SK-N-SH (cell line): Measurements from ENCODE around the gene MAGEA4.

ENCODE experiments used
- EP300 ChIP-seq, 2 experiments: IDR thresholded peaks; 2 replicates each; pipeline versions ENCODE4 v1.4.0 to v1.6.1; 2012; ENCODE audit warnings: borderline replicate concordance in 1 of 2, low read depth in 1 of 2, low read length in 1 of 2
- RAD21 ChIP-seq: IDR thresholded peaks from 2 replicates; pipeline ENCODE4 v1.6.1; 2012; ENCODE audit warnings: mild to moderate bottlenecking, low read length
- USF2 ChIP-seq: fragments of 150-350 bp; IDR thresholded peaks from 2 replicates; pipeline ENCODE4 v1.6.1; 2017; ENCODE audit warnings: antibody characterized with exemption, low read length, low read depth, borderline replicate concordance
- YY1 ChIP-seq: IDR thresholded peaks from 2 replicates; pipeline ENCODE4 v1.4.0; 2012; ENCODE audit warnings: low read depth, mild to moderate bottlenecking
- TF ChIP-seq, protein P1 (sequence below): fragments of 200-600 bp; sonication (generic); IDR thresholded peaks from 2 replicates; pipeline ENCODE4 v1.6.1; 2017; ENCODE audit warnings: antibody characterized with exemption, mild to moderate bottlenecking, moderate library complexity

- no peak for TF ChIP-seq USF2
- TF ChIP-seq, protein P1, sequence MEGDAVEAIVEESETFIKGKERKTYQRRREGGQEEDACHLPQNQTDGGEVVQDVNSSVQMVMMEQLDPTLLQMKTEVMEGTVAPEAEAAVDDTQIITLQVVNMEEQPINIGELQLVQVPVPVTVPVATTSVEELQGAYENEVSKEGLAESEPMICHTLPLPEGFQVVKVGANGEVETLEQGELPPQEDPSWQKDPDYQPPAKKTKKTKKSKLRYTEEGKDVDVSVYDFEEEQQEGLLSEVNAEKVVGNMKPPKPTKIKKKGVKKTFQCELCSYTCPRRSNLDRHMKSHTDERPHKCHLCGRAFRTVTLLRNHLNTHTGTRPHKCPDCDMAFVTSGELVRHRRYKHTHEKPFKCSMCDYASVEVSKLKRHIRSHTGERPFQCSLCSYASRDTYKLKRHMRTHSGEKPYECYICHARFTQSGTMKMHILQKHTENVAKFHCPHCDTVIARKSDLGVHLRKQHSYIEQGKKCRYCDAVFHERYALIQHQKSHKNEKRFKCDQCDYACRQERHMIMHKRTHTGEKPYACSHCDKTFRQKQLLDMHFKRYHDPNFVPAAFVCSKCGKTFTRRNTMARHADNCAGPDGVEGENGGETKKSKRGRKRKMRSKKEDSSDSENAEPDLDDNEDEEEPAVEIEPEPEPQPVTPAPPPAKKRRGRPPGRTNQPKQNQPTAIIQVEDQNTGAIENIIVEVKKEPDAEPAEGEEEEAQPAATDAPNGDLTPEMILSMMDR = no peak
- TF ChIP-seq YY1 = no peak
- no peak for TF ChIP-seq EP300 (IDR thresholded peaks at IDR 0.05; ENCODE audit: borderline replicate concordance in 1 of 2, low read depth in 1 of 2, low read length in 1 of 2)
- TF ChIP-seq RAD21 = no peak
Measured at GRCh38 chrX:151875270-151876026, 37.2 kb upstream of the MAGEA4 start.
